Neutrophil (primary cell): Measurements from ENCODE around the gene NAA40.

Experiments used
- H3K27ac ChIP-seq: fragments of 200-600 bp; sonication (generic); 2 replicates; pipeline ENCODE4 v1.5.1; 2016; ENCODE audit warnings: mild to moderate bottlenecking, moderate library complexity
- H3K27me3 ChIP-seq: fragments of 200-600 bp; sonication (generic); 2 replicates; pipeline ENCODE4 v1.6.0; 2016; ENCODE audit warnings: mild to moderate bottlenecking
- H3K36me3 ChIP-seq: fragments of 200-600 bp; sonication (generic); 2 replicates; pipeline ENCODE4 v1.5.1; 2017
- H3K4me1 ChIP-seq, 2 experiments: fragments of 200-600 bp in 1 of 2; sonication (generic) in 1 of 2; 1 replicate in 1 of 2; 2 replicates in 1 of 2; pipeline versions ENCODE4 v1.5.1 to v1.6.1; 2013 to 2016; ENCODE audit warnings: low read depth in 1 of 2, low read length in 1 of 2, mild to moderate bottlenecking in 1 of 2, moderate library complexity in 1 of 2; ENCODE audit not compliant: control insufficient read depth in 1 of 2, insufficient read depth in 1 of 2
- H3K4me3 ChIP-seq, 2 experiments: fragments of 200-600 bp in 1 of 2; sonication (generic) in 1 of 2; 1 replicate in 1 of 2; 2 replicates in 1 of 2; pipeline ENCODE4 v1.5.1; 2013 to 2016; ENCODE audit warnings: low read depth in 1 of 2, low read length in 1 of 2, mild to moderate bottlenecking in 1 of 2, moderate library complexity in 1 of 2
- H3K9me3 ChIP-seq: fragments of 200-600 bp; sonication (generic); 2 replicates; pipeline ENCODE4 v1.5.1; 2016
- CTCF ChIP-seq: fragments of 200-600 bp; sonication (generic); IDR thresholded peaks from 2 replicates; pipeline ENCODE4 v1.5.1; 2016; ENCODE audit warnings: antibody characterized with exemption

Gene NAA40

GRCh38 chr11:64003807-64004589 is 65.2 kb downstream of the NAA40 start:
- peaks cover 37 to 43% of the 10 kb centered on the region in 2 experiments for H3K4me1 ChIP-seq
- TF ChIP-seq CTCF: no peak
- H3K9me3 ChIP-seq: no peaks in the 10 kb centered on the region
- peaks cover 2% of the 10 kb centered on the region for H3K36me3 ChIP-seq
- no peak overlapping the region for H3K4me3 ChIP-seq
- H3K27ac ChIP-seq: no peak overlapping the region
- H3K27me3 ChIP-seq: peaks cover 100% of the 10 kb centered on the region

GRCh38 chr11:64004590-64004984 is 65.8 kb downstream of the NAA40 start:
- Histone ChIP-seq H3K4me3 (no peak overlapping the region), H3K27ac (no peak overlapping the region), H3K9me3 (no peaks in the 10 kb centered on the region), H3K4me1 (peaks cover 34 to 37% of the 10 kb centered on the region in 2 experiments), H3K36me3 (no peaks in the 10 kb centered on the region), H3K27me3 (peaks cover 100% of the 10 kb centered on the region)
- no peak for TF ChIP-seq CTCF

- H3K9me3 ChIP-seq: no peaks in the 10 kb centered on the region
- peaks cover 23 to 26% of the 10 kb centered on the region in 2 experiments for H3K4me1 ChIP-seq
- TF ChIP-seq CTCF: no peak
- no peaks in the 10 kb centered on the region for H3K36me3 ChIP-seq
- no peak overlapping the region for H3K4me3 ChIP-seq
- peaks cover 92% of the 10 kb centered on the region for H3K27me3 ChIP-seq
- no peak overlapping the region for H3K27ac ChIP-seq
Observed at GRCh38 chr11:64005691-64006090, 66.9 kb downstream of the NAA40 start.

GRCh38 chr11:64006398-64006797 is 67.6 kb downstream of the NAA40 start:
- H3K9me3 ChIP-seq: no peaks in the 10 kb centered on the region
- no peak overlapping the region for H3K27ac ChIP-seq
- peaks cover 92% of the 10 kb centered on the region for H3K27me3 ChIP-seq

More at GRCh38 chr11:64006398-64006797, 67.6 kb downstream of the NAA40 start:
- no peak for TF ChIP-seq CTCF
- no peak overlapping the region for H3K4me3 ChIP-seq
- peaks cover 21 to 22% of the 10 kb centered on the region in 2 experiments for H3K4me1 ChIP-seq
- H3K36me3 ChIP-seq: no peaks in the 10 kb centered on the region
